A549 (cell line): ENCODE data around the gene NCOA7. TPM values are rescaled to one million over a fixed set of nuclear protein-coding genes. Genes with fewer than 3 reads are reported as not detected.

Source experiments
- ATAC-seq, 2 experiments: fragments of 200-7000 bp in 1 of 2; fragments of >200 bp in 1 of 2; cut with Nextera tagmentation in 1 of 2; cut with Tn5 transposase in 1 of 2; 3 replicates each; pipeline versions ENCODE4 v1.8.0 to v1.9.1; 2018 to 2020; ENCODE audit warnings: mild to moderate bottlenecking in 1 of 2, moderate library complexity in 1 of 2
- CTCF ChIA-PET: fragments of 300-600 bp; sonication (Branson Sonifier 250); formaldehyde crosslinking; extraction: SDS; loops from one replicate; lab custom pipeline; 2021; ENCODE audit warnings: antibody characterized with exemption, inconsistent platforms; lab: Yijun Ruan, JAX
- POLR2A ChIA-PET: fragments of 350-600 bp; formaldehyde crosslinking; extraction: SDS; loops from one replicate; lab custom pipeline; 2021; ENCODE audit warnings: antibody characterized with exemption, inconsistent platforms; lab: Yijun Ruan, JAX
- DNase-seq, 2 experiments: peaks; one replicate each; pipeline versions ENCODE4 v3.0.0 to v3.0.0-alpha.2; 2011 to 2016; ENCODE audit warnings: low read depth in 1 of 2, low spot score in 1 of 2
- FAIRE-seq: peaks from 2 replicates; lab custom pipeline; 2011; peaks lifted over from hg19 to GRCh38; lab: Jason Lieb, UNC
- H3K27ac ChIP-seq, 2 experiments: fragments of >200 bp; sonication (Bioruptor Twin); formaldehyde crosslinking; 3 replicates each; pipeline ENCODE4 v1.5.1; 2016 to 2017
- H3K4me1 ChIP-seq: fragments of >200 bp; sonication (Bioruptor Twin); formaldehyde crosslinking; 3 replicates; pipeline ENCODE4 v1.6.1; 2016
- H3K4me2 ChIP-seq: fragments of >200 bp; sonication (Bioruptor Twin); formaldehyde crosslinking; 3 replicates; pipeline ENCODE4 v1.6.1; 2016
- H3K4me3 ChIP-seq: fragments of >200 bp; sonication (Bioruptor Twin); formaldehyde crosslinking; 3 replicates; pipeline ENCODE4 v1.5.1; 2016
- H3K9me3 ChIP-seq: fragments of >200 bp; sonication (Bioruptor Twin); formaldehyde crosslinking; 3 replicates; pipeline ENCODE4 v1.6.1; 2016
- BHLHE40 ChIP-seq: IDR thresholded peaks from 2 replicates; pipeline ENCODE4 v1.6.1; 2012; ENCODE audit warnings: low read depth, low read length, inconsistent platforms
- CBX2 ChIP-seq: fragments of 200-600 bp; sonication (generic); IDR thresholded peaks from 2 replicates; pipeline ENCODE4 v1.6.1; 2016; ENCODE audit warnings: low read depth, mild to moderate bottlenecking, borderline replicate concordance
- CBX8 ChIP-seq: fragments of 200-600 bp; sonication (generic); IDR thresholded peaks from 2 replicates; pipeline ENCODE4 v1.6.1; 2016
- CEBPB ChIP-seq, 2 experiments: fragments of >200 bp in 1 of 2; sonication (Bioruptor Twin) in 1 of 2; formaldehyde crosslinking in 1 of 2; IDR thresholded peaks; 2 replicates each; pipeline ENCODE4 v1.6.1; 2012 to 2016
- CHD2 ChIP-seq: fragments of 150-350 bp; IDR thresholded peaks from 2 replicates; pipeline ENCODE4 v1.6.1; 2014; ENCODE audit warnings: low read length; ENCODE audit not compliant: partially characterized antibody
- CHD4 ChIP-seq: fragments of 200-600 bp; sonication (generic); IDR thresholded peaks from 2 replicates; pipeline ENCODE4 v1.6.1; 2016; ENCODE audit warnings: antibody characterized with exemption, mild to moderate bottlenecking, borderline replicate concordance
- E2F6 ChIP-seq: IDR thresholded peaks from 2 replicates; pipeline ENCODE4 v1.6.1; 2012; ENCODE audit warnings: low read depth, borderline replicate concordance
- EHMT2 ChIP-seq: fragments of 200-600 bp; sonication (generic); IDR thresholded peaks from 2 replicates; pipeline ENCODE4 v1.6.1; 2016; ENCODE audit warnings: antibody characterized with exemption, low read depth, mild to moderate bottlenecking, moderate library complexity
- EP300 ChIP-seq, 2 experiments: fragments of >200 bp; sonication (Bioruptor Twin); formaldehyde crosslinking; IDR thresholded peaks; 2 replicates in 1 of 2; 3 replicates in 1 of 2; pipeline ENCODE4 v1.6.1; 2016 to 2017
- FOSB ChIP-seq: fragments of 250-450 bp; sonication (Bioruptor Pico); IDR thresholded peaks from 2 replicates; pipeline ENCODE4 v1.5.0; 2020; ENCODE audit warnings: mild to moderate bottlenecking, moderate library complexity
- FOSL2 ChIP-seq, 2 experiments: fragments of 450-650 bp in 1 of 2; fragments of >200 bp in 1 of 2; sonication (Bioruptor Twin) in 1 of 2; formaldehyde crosslinking; IDR thresholded peaks; 2 replicates each; pipeline versions ENCODE4 v1.5.0 to v1.6.1; 2016 to 2020; ENCODE audit warnings: mild to moderate bottlenecking in 1 of 2, moderate library complexity in 1 of 2
- HDAC2 ChIP-seq: fragments of 200-600 bp; sonication (generic); IDR thresholded peaks from 2 replicates; pipeline ENCODE4 v1.6.1; 2016
- HEYL ChIP-seq: fragments of 250-450 bp; sonication (Bioruptor Pico); IDR thresholded peaks from 2 replicates; pipeline ENCODE4 v1.8.0; 2021; ENCODE audit warnings: mild to moderate bottlenecking, moderate library complexity
- HMGXB4 ChIP-seq: fragments of 250-450 bp; sonication (Bioruptor Pico); IDR thresholded peaks from 2 replicates; pipeline ENCODE4 v1.5.0; 2021; ENCODE audit warnings: mild to moderate bottlenecking, moderate library complexity, borderline replicate concordance
- HOXA7 ChIP-seq: fragments of 250-450 bp; sonication (Bioruptor Pico); IDR thresholded peaks from 2 replicates; pipeline ENCODE4 v1.5.0; 2020; ENCODE audit warnings: mild to moderate bottlenecking, moderate library complexity
- JUN ChIP-seq, 2 experiments: fragments of >200 bp; sonication (Bioruptor Twin); formaldehyde crosslinking; IDR thresholded peaks; 2 replicates in 1 of 2; 3 replicates in 1 of 2; pipeline ENCODE4 v1.6.1; 2016 to 2017
- JUNB ChIP-seq: fragments of >200 bp; sonication (Bioruptor Twin); formaldehyde crosslinking; IDR thresholded peaks from 2 replicates; pipeline ENCODE4 v1.6.1; 2016
- KDM1A ChIP-seq: fragments of 200-600 bp; sonication (generic); IDR thresholded peaks from 2 replicates; pipeline ENCODE4 v1.6.1; 2016; ENCODE audit warnings: low read depth, mild to moderate bottlenecking
- MAFK ChIP-seq: fragments of 450-650 bp; IDR thresholded peaks from 2 replicates; pipeline ENCODE4 v1.6.1; 2014; ENCODE audit not compliant: partially characterized antibody
- MAZ ChIP-seq: fragments of 150-350 bp; IDR thresholded peaks from 2 replicates; pipeline ENCODE4 v1.6.1; 2014; ENCODE audit warnings: antibody characterized with exemption, low read depth, low read length, borderline replicate concordance
- MYC ChIP-seq: IDR thresholded peaks from 2 replicates; pipeline ENCODE4 v1.6.1; 2012; ENCODE audit warnings: mild to moderate bottlenecking, inconsistent platforms, low read length, improper control_type of control experiment, borderline replicate concordance
- NPAS2 ChIP-seq: fragments of 250-450 bp; sonication (Bioruptor Pico); IDR thresholded peaks from 2 replicates; pipeline ENCODE4 v1.8.0; 2022; ENCODE audit warnings: mild to moderate bottlenecking, moderate library complexity, borderline replicate concordance
- PHF8 ChIP-seq: fragments of 200-600 bp; sonication (generic); IDR thresholded peaks from 2 replicates; pipeline ENCODE4 v1.6.1; 2016; ENCODE audit warnings: low read depth, mild to moderate bottlenecking, antibody characterized with exemption, moderate library complexity, borderline replicate concordance
- POLR2A ChIP-seq: IDR thresholded peaks from 2 replicates; pipeline ENCODE4 v1.6.1; 2012; ENCODE audit warnings: mild to moderate bottlenecking, low read length
- POLR2AphosphoS2 ChIP-seq: conservative IDR thresholded peaks from 2 replicates; pipeline ENCODE4 v1.6.1; 2012; ENCODE audit warnings: low read length, improper control_type of control experiment, inconsistent platforms
- RAD21 ChIP-seq, 2 experiments: fragments of >200 bp in 1 of 2; sonication (Bioruptor Twin) in 1 of 2; formaldehyde crosslinking in 1 of 2; IDR thresholded peaks in 1 of 2; conservative IDR thresholded peaks in 1 of 2; 2 replicates in 1 of 2; 3 replicates in 1 of 2; pipeline ENCODE4 v1.6.1; 2012 to 2018; ENCODE audit warnings: inconsistent platforms in 1 of 2
- RARB ChIP-seq: fragments of 250-450 bp; sonication (Bioruptor Pico); IDR thresholded peaks from 2 replicates; pipeline ENCODE4 v1.8.0; 2021; ENCODE audit warnings: mild to moderate bottlenecking, moderate library complexity
- RCOR1 ChIP-seq: fragments of 150-350 bp; IDR thresholded peaks from 2 replicates; pipeline ENCODE4 v1.6.1; 2014; ENCODE audit warnings: antibody characterized with exemption, low read length, low read depth
- REST ChIP-seq: fragments of 200-600 bp; sonication (generic); IDR thresholded peaks from 2 replicates; pipeline ENCODE4 v1.6.1; 2016; ENCODE audit warnings: antibody characterized with exemption, mild to moderate bottlenecking, moderate library complexity
- SMC3 ChIP-seq: fragments of >200 bp; sonication (Bioruptor Twin); formaldehyde crosslinking; IDR thresholded peaks from 3 replicates; pipeline ENCODE4 v1.6.1; 2018; ENCODE audit warnings: inconsistent platforms
- SREBF2 ChIP-seq: fragments of 450-650 bp; IDR thresholded peaks from 2 replicates; pipeline ENCODE4 v1.6.1; 2014; ENCODE audit warnings: mild to moderate bottlenecking, moderate library complexity
- TFCP2L1 ChIP-seq: fragments of 250-450 bp; sonication (Bioruptor Pico); IDR thresholded peaks from 2 replicates; pipeline ENCODE4 v1.5.0; 2021; ENCODE audit warnings: mild to moderate bottlenecking
- TP53 ChIP-seq: fragments of 250-450 bp; sonication (Bioruptor Pico); IDR thresholded peaks from 2 replicates; pipeline ENCODE4 v1.5.0; 2021; ENCODE audit warnings: mild to moderate bottlenecking, moderate library complexity
- USF2 ChIP-seq: fragments of 450-650 bp; IDR thresholded peaks from 2 replicates; pipeline ENCODE4 v1.6.1; 2014; ENCODE audit warnings: antibody characterized with exemption
- ZNF302 ChIP-seq: fragments of 250-450 bp; sonication (Bioruptor Pico); IDR thresholded peaks from 2 replicates; pipeline ENCODE4 v1.9.0; 2021; ENCODE audit warnings: inconsistent platforms, mild to moderate bottlenecking, moderate library complexity
- WGBS: methylation state at CpG from one replicate; pipeline ENCODE4 v1.1.6; 2017; ENCODE audit errors: missing lambda C conversion rate; 5-methylcytosine and 5-hydroxymethylcytosine counted together
- polyA plus RNA-seq, 4 experiments: library from polyadenylated mRNA; depleted of rRNA in 3 of 4; stranded (reverse); fragments of >200 nt; fragmentation: RNase III in 1 of 4; extraction: RNeasy Plus Mini Kit Qiagen cat#74134 plus additional on column Dnase treatment in 1 of 4; gene quantifications; 2 replicates in 3 of 4; 3 replicates in 1 of 4; pipeline ENCODE4 v1.2.3, GENCODE V29; 2011 to 2017

NCOA7 gene
- polyA plus RNA-seq, 2 of the 4 experiments (the other 2 are of a cell fraction), result 66.4 to 195 TPM

- H3K4me2 ChIP-seq, result 0 out of 3 replicates have a peak overlapping the region, but pooled peaks have one; percentile 9
- POLR2A ChIA-PET, result interaction anchor here (0.6 to 1.0 kb wide), 2 partner anchors 12 to 15 kb away, joined by 4 to 5 read pairs; no protein-coding TSS in a partner anchor
- H3K27ac ChIP-seq, result peak overlapping the region in 1 of 2 experiments; percentile 62; a peak in 3 of 6 replicates
- H3K9me3 ChIP-seq, result no peaks in the 10 kb centered on the region
- no peak overlapping the region for H3K4me3 ChIP-seq
- 67% methylated on average over 3 of the region's 3 CpGs for WGBS
- no peak for FAIRE-seq
- ATAC-seq, result peak in 1 of 2 experiments; percentile 6; a peak in 3 of 6 replicates
- peaks cover 42% of the 10 kb centered on the region for H3K4me1 ChIP-seq
- CTCF ChIA-PET, result no interaction called here
- no peak for DNase-seq
- TF ChIP-seq FOSL2 (IDR thresholded peaks at IDR 0.05) (no peak), FOSL2 (CRISPR knock-in tag; IDR thresholded peaks at IDR 0.05) (peak; percentile 31), EP300 (IDR thresholded peaks at IDR 0.05) (no peak), PHF8 (no peak), CHD4 (no peak), HMGXB4 (0 out of 2 replicates have a peak, but pooled peaks have one; percentile 14), EHMT2 (no peak), POLR2AphosphoS2 (no peak), HEYL (CRISPR knock-in tag) (no peak), RARB (CRISPR knock-in tag) (0 out of 2 replicates have a peak, but pooled peaks have one; percentile 15), CEBPB (IDR thresholded peaks at IDR 0.05) (no peak), JUNB (no peak), KDM1A (no peak), POLR2A (no peak), HDAC2 (no peak), CBX8 (no peak), RCOR1 (no peak), HOXA7 (CRISPR knock-in tag) (0 out of 2 replicates have a peak, but pooled peaks have one; percentile 71), SREBF2 (no peak), BHLHE40 (no peak), CHD2 (peak; percentile 12), MAFK (no peak), TP53 (CRISPR knock-in tag) (peak; percentile 80; the same call in 1 of the 2 replicates), E2F6 (no peak), NPAS2 (CRISPR knock-in tag) (no peak), MAZ (no peak), SMC3 (no peak), ZNF302 (CRISPR knock-in tag) (no peak), MYC (no peak), REST (0 out of 2 replicates have a peak, but pooled peaks have one; percentile 4), JUN (IDR thresholded peaks at IDR 0.05) (no peak), CBX2 (no peak), FOSB (CRISPR knock-in tag) (0 out of 2 replicates have a peak, but pooled peaks have one; percentile 65), TFCP2L1 (CRISPR knock-in tag) (no peak), USF2 (no peak), RAD21 (conservative IDR thresholded peaks at IDR 0.05 in 1 of 2, IDR thresholded peaks at IDR 0.05 in 1 of 2) (no peak)
Observed at GRCh38 chr6:125930765-125931418, 140.1 kb downstream of the NCOA7 start.
